SJCRH30 (cell line): ENCODE data around the gene COMMD7. TPM values are rescaled to one million over a fixed set of nuclear protein-coding genes. Genes with fewer than 3 reads are reported as not detected.
A peak's percentile ranks its signal among the peaks of the same experiment; 100 is the strongest.

Source experiments
- DNase-seq, 2 experiments: peaks; one replicate each; pipeline ENCODE4 v3.0.0-alpha.2; 2015 to 2020
- H3K27ac ChIP-seq: fragments of 250-450 bp; sonication (Bioruptor Pico); 2 replicates; pipeline ENCODE4 v1.5.1; 2020; ENCODE audit warnings: mild to moderate bottlenecking, moderate library complexity
- H3K27me3 ChIP-seq: fragments of 250-450 bp; sonication (Bioruptor Pico); 2 replicates; pipeline ENCODE4 v1.5.1; 2020; ENCODE audit warnings: mild to moderate bottlenecking, moderate library complexity
- H3K36me3 ChIP-seq: fragments of 250-450 bp; sonication (Bioruptor Pico); 2 replicates; pipeline ENCODE4 v1.5.1; 2020; ENCODE audit warnings: mild to moderate bottlenecking, moderate library complexity
- H3K4me1 ChIP-seq: fragments of 250-450 bp; sonication (Bioruptor Pico); 2 replicates; pipeline ENCODE4 v1.5.1; 2020; ENCODE audit warnings: mild to moderate bottlenecking, moderate library complexity
- H3K4me3 ChIP-seq: fragments of 250-450 bp; sonication (Bioruptor Pico); 2 replicates; pipeline ENCODE4 v1.5.1; 2020; ENCODE audit warnings: mild to moderate bottlenecking, moderate library complexity
- H3K9me3 ChIP-seq: fragments of 250-450 bp; sonication (Bioruptor Pico); replicated peaks from 2 replicates; pipeline ENCODE4 v1.5.1; 2020; ENCODE audit warnings: mild to moderate bottlenecking, moderate library complexity
- total RNA-seq: library from RNA; depleted of rRNA; stranded (reverse); fragments of >200 nt; shearing (Covaris generic); gene quantifications from 2 replicates; pipeline ENCODE4 v1.2.3, GENCODE V29; 2014; rRNA removed

Gene COMMD7
- total RNA-seq, 1 experiment from 2014 or later = 18.8 TPM

DNA sequence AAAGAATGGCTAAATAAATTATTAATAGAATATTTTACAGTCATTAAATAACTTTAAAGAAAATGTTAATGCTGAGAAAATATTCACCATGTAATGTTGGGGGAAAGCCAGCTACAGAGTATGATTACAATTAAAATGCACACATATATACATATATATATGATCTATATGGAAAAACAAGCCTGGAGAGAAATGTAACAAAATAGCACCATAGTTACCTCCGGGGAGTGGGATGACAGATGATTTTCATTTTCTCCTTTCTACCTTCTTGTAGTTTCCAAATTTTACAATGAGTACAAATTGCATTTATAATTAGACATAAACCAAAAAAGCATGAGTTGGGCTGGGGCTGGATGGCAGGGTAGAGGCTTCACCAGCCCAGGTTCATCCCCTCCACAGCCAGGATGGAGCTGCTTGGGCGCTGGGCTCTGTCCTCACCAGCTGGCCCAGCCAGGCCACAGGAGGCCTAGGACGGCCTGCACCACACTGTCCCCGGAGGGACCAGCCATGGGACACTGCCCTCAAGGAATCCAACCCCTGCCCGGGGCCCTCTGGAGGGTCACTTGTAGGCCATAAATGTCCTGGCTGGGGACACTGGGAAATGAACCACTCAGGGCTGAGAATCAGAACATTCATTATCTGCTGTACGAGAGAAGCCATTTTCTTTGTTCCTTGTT is 79.8 kb downstream of the COMMD7 start:
- Histone ChIP-seq H3K27ac (no peak overlapping the region), H3K4me3 (no peak overlapping the region), H3K9me3 (no peaks in the 10 kb centered on the region), H3K36me3 (no peaks in the 10 kb centered on the region), H3K27me3 (peaks cover 3% of the 10 kb centered on the region; the same call in 1 of the 2 replicates), H3K4me1 (0 out of 2 replicates have a peak, but pooled peaks cover 2% of the 10 kb centered on the region)
- DNase-seq = no peak

DNA sequence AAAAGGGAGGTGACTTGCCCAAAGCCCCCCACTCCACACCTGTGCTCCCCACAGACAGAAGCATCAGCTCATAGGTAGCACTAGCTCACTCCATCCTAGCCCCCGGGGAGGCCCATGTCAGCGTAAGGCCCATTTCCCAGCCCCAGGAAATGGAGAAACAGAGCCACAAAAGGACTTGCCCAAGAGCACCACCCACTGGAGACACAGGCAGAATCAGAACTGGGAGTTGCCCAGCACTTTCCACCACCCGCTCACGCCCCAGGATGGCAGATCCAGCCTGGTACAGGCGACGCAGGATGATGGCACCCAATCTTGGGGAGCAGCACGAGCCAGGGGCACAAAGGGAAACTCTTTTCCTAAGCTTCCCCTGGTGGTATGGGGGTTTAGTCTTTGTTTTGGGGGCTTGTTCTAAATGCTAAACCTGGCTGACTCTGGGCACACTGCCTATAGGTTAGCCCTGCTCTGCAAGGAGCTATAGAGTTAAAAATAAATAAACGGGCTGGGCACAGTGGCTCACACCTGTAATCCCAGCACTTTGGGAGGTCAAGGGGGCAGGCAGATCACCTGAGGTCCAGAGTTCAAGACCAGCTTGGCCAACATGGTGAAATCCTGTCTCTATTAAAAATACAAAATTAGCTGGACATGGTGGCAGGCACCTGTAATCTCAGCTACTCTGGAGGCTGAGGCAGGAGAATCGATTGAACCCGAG is 81.3 kb downstream of the COMMD7 start:
- Histone ChIP-seq H3K36me3 (no peaks in the 10 kb centered on the region), H3K27ac (no peak overlapping the region), H3K4me1 (0 out of 2 replicates have a peak, but pooled peaks cover 2% of the 10 kb centered on the region), H3K4me3 (no peak overlapping the region), H3K9me3 (no peaks in the 10 kb centered on the region), H3K27me3 (no peaks in the 10 kb centered on the region)
- DNase-seq = no peak

DNA sequence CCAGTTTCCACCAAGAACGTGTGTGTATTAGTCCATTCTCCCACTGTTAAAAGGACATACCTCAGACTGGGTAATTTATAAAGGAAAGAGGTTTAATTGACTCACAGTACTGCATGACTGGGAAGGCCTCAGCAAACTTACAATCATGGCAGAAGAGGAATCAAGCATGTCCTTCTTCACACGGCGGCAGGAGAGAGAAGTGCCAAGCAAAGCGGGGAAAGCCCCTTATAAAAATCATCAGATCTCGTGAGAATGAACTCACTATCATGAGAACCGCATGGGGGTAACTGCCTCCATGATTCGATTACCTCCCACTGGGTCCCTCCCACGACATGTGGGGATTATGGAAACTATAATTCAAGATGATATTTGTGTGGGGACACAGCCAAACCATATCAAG is 82.6 kb downstream of the COMMD7 start:
- H3K4me1 ChIP-seq = 0 out of 2 replicates have a peak, but pooled peaks cover 1% of the 10 kb centered on the region

DNA sequence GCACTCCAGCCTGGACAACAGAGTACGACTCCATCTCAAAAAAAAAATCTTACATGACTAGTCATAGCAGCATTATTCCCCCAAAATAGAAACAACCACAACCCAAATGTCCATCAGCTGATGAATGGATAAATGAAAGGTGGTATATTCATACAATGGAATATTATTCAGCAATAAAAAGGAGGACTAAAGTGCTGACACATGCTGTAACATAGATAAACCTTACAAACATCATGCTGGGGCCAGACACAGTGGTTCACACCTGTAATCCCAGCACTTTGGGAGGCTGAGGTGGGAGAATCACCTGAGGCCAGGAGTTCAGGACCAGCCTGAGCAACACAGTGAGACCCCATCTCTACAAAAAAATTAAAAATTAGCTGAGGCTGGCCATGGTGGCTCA is 86.4 kb downstream of the COMMD7 start:
- no peak overlapping the region for H3K4me3 ChIP-seq
- H3K4me1 ChIP-seq = no peaks in the 10 kb centered on the region
- no peaks in the 10 kb centered on the region for H3K9me3 ChIP-seq
- no peaks in the 10 kb centered on the region; the same call in 1 of the 2 replicates for H3K27me3 ChIP-seq
- DNase-seq = no peak
- no peak overlapping the region for H3K27ac ChIP-seq
- no peaks in the 10 kb centered on the region for H3K36me3 ChIP-seq

More for the DNA sequence above, 82.6 kb downstream of the COMMD7 start:
- Histone ChIP-seq H3K9me3 (no peaks in the 10 kb centered on the region), H3K27ac (no peak overlapping the region), H3K4me3 (no peak overlapping the region), H3K27me3 (no peaks in the 10 kb centered on the region; the same call in 1 of the 2 replicates), H3K36me3 (no peaks in the 10 kb centered on the region)
- no peak for DNase-seq

DNA sequence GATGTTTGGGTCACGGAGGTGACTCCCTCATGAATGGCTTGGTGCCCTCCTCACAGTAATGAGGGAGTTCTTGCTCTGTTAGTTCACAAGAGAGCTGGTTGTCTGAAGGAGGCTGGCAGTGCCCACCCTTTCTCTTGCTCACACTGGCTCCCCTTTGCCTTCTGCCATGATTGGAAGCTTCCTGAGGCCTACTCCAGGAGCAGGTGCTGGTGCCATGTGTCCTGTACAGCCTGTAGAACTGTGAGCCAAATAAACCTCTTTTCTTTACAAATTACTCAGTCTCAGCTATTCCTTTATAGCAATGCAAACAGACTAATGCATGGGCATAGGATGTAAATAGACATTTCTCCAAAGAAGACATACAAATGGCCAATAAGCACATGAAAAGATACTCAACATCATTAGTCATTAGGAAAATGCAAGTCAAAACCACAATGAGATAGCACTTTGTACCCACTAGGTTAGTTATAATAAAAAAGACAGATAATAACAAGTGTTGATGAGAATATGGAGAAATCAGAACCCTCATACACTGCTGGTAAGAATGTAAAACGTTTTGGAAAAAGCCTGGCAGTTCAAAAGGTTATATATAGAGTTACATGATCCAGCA is 87.3 kb downstream of the COMMD7 start:
- Histone ChIP-seq H3K4me3 (no peak overlapping the region), H3K27me3 (no peaks in the 10 kb centered on the region; the same call in 1 of the 2 replicates), H3K4me1 (no peaks in the 10 kb centered on the region), H3K36me3 (no peaks in the 10 kb centered on the region), H3K27ac (no peak overlapping the region), H3K9me3 (no peaks in the 10 kb centered on the region)
- no peak for DNase-seq

DNA sequence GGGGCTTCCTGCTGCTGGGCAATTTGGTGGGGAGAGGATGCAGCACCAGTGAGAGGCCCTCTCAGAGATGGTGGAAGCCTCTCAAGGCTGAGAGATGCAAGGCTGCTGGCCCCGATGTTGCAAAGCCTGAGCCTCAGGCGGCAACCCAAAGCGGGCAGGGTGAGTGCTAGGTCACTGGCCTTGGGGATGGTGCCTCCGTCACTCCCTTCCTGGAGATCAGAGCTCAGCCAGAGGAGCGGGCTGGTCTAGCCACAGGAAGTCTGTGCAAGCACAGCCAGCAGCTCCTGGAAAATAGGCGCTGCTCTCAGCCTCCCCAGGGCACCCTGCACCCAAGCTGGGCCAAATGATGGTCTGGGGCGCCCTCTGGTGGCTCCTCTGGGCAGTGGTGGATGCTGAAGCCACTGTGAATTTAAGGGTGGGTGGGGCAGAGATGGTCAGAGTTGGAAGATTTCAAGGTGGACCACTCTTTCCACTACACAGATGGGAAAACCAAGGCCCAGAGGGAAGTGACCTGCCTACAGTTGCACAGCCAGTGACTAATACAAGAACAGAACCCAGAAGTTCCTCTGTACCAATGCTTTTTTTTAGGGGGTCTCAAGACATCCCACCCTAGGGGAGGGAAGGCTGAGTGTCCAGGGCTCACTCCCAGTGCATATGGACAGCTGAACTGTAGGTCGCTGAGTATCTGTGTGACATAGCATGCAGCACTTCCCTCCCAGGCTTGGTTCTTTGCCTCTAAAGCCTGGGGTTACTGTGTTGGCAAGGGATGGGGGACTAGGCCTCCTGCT is 90.3 kb downstream of the COMMD7 start:
- no peak overlapping the region for H3K27ac ChIP-seq
- no peaks in the 10 kb centered on the region for H3K9me3 ChIP-seq
- H3K4me1 ChIP-seq = no peaks in the 10 kb centered on the region
- peaks cover 11% of the 10 kb centered on the region for H3K27me3 ChIP-seq
- peak; percentile 81 to 92 for DNase-seq
- no peaks in the 10 kb centered on the region for H3K36me3 ChIP-seq
- H3K4me3 ChIP-seq = no peak overlapping the region

Other genes with a start within 250 kb of the COMMD7 start
- 2.4 and 2.5 TPM in 2 replicates for gene NOL4L, start 158.1 kb downstream of the COMMD7 start, total RNA-seq
- gene C20orf203, start 69.5 kb downstream of the COMMD7 start, total RNA-seq = not detected in 2 replicates
- gene DNMT3B, start 18.9 kb upstream of the COMMD7 start, total RNA-seq = 15.6 TPM in 2 replicates
- 322 and 324 TPM in 2 replicates for gene MAPRE1, start 76.5 kb upstream of the COMMD7 start, total RNA-seq
- gene EFCAB8, start 115.5 kb upstream of the COMMD7 start, total RNA-seq = 0.28 and 0.58 TPM in 2 replicates